Hepatocyte (in vitro differentiated cells): ENCODE results near the gene TIGD7. TPM values are rescaled to one million over a fixed set of nuclear protein-coding genes. Genes with fewer than 3 reads are reported as not detected.

ENCODE experiments used
- DNase-seq: peaks from one replicate; pipeline ENCODE4 v3.0.0-alpha.2; 2016; ENCODE audit warnings: low spot score
- H2AFZ ChIP-seq: fragments of 200-600 bp; sonication (generic); 2 replicates; pipeline ENCODE4 v1.6.0; 2016; ENCODE audit warnings: antibody characterized with exemption, mild to moderate bottlenecking
- H3K27ac ChIP-seq: fragments of 200-600 bp; sonication (generic); 2 replicates; pipeline ENCODE4 v1.5.1; 2016; ENCODE audit warnings: mild to moderate bottlenecking
- H3K27me3 ChIP-seq: fragments of 200-600 bp; sonication (generic); 2 replicates; pipeline ENCODE4 v1.6.1; 2016
- H3K36me3 ChIP-seq: fragments of 200-600 bp; sonication (generic); replicated peaks from 2 replicates; pipeline ENCODE4 v1.5.1; 2016; ENCODE audit warnings: low read depth; ENCODE audit not compliant: insufficient read depth
- H3K4me1 ChIP-seq: fragments of 200-600 bp; sonication (generic); 2 replicates; pipeline ENCODE4 v1.5.1; 2016; ENCODE audit warnings: mild to moderate bottlenecking, moderate library complexity; ENCODE audit not compliant: insufficient read depth
- H3K4me2 ChIP-seq: fragments of 200-600 bp; sonication (generic); 2 replicates; pipeline ENCODE4 v1.6.0; 2016
- H3K4me3 ChIP-seq: fragments of 200-600 bp; sonication (generic); 2 replicates; pipeline ENCODE4 v1.5.1; 2016; ENCODE audit warnings: mild to moderate bottlenecking
- H3K79me2 ChIP-seq: fragments of 200-600 bp; sonication (generic); 2 replicates; pipeline ENCODE4 v1.6.0; 2017; ENCODE audit warnings: mild to moderate bottlenecking
- H3K9me2 ChIP-seq: fragments of 200-600 bp; sonication (generic); replicated peaks from 2 replicates; pipeline ENCODE4 v1.6.0; 2017; ENCODE audit warnings: mild to moderate bottlenecking; ENCODE audit not compliant: insufficient read depth
- H3K9me3 ChIP-seq: fragments of 200-600 bp; sonication (generic); 2 replicates; pipeline ENCODE4 v1.5.1; 2016; ENCODE audit warnings: low read depth, mild to moderate bottlenecking
- H4K20me1 ChIP-seq: fragments of 200-600 bp; sonication (generic); 2 replicates; pipeline ENCODE4 v1.6.0; 2016; ENCODE audit warnings: mild to moderate bottlenecking; ENCODE audit not compliant: insufficient read depth, poor library complexity, severe bottlenecking
- CTCF ChIP-seq: fragments of 200-600 bp; sonication (generic); IDR thresholded peaks from 2 replicates; pipeline ENCODE4 v1.5.1; 2016; ENCODE audit warnings: antibody characterized with exemption, mild to moderate bottlenecking; ENCODE audit not compliant: poor library complexity
- EZH2 ChIP-seq: fragments of 200-600 bp; sonication (generic); IDR thresholded peaks from 2 replicates; pipeline ENCODE4 v1.6.1; 2016; ENCODE audit warnings: antibody characterized with exemption, mild to moderate bottlenecking, borderline replicate concordance
- EZH2phosphoT487 ChIP-seq: fragments of 200-600 bp; sonication (generic); IDR thresholded peaks from one replicate; pipeline ENCODE4 v1.6.1; 2018; ENCODE audit warnings: antibody characterized with exemption, mild to moderate bottlenecking, low read depth, moderate library complexity; ENCODE audit not compliant: unreplicated experiment, severe bottlenecking
- WGBS: methylation state at CpG from one replicate; pipeline ENCODE4 v1.1.6; 2016; ENCODE audit warnings: low lambda C conversion rate; ENCODE audit errors: missing lambda C conversion rate; 5-methylcytosine and 5-hydroxymethylcytosine counted together
- polyA plus RNA-seq: library from polyadenylated mRNA; unstranded; fragments of >200 nt; fragmentation: Nextera tagmentation; extraction: Ambion mirVana; gene quantifications from 2 replicates; pipeline ENCODE4 v1.2.1, GENCODE V29; 2016
- total RNA-seq: library from RNA; depleted of rRNA; stranded (reverse); fragments of >200 nt; gene quantifications from 2 replicates; pipeline ENCODE4 v1.2.3, GENCODE V29; 2014

Gene TIGD7
- total and polyA plus RNA-seq, 2 experiments from 2014 or later = 5.1 to 6.8 TPM

- Histone ChIP-seq H3K4me3 (no peak overlapping the region), H4K20me1 (no peaks in the 10 kb centered on the region), H3K36me3 (peaks cover 10% of the 10 kb centered on the region), H2AFZ (no peak overlapping the region), H3K27ac (no peak overlapping the region), H3K4me2 (no peak overlapping the region), H3K27me3 (no peaks in the 10 kb centered on the region), H3K79me2 (peaks cover 14% of the 10 kb centered on the region), H3K9me2 (no peaks in the 10 kb centered on the region), H3K4me1 (no peaks in the 10 kb centered on the region), H3K9me3 (peaks cover 41% of the 10 kb centered on the region)
- over 99% methylated on average over 27 of the region's 45 CpGs for WGBS
- TF ChIP-seq CTCF = no peak
- no peak for TF ChIP-seq EZH2phosphoT487
- no peak for TF ChIP-seq EZH2
- no peak for DNase-seq
Observed at GRCh38 chr16:3295209-3295608, 10.0 kb downstream of the TIGD7 start.

DNA sequence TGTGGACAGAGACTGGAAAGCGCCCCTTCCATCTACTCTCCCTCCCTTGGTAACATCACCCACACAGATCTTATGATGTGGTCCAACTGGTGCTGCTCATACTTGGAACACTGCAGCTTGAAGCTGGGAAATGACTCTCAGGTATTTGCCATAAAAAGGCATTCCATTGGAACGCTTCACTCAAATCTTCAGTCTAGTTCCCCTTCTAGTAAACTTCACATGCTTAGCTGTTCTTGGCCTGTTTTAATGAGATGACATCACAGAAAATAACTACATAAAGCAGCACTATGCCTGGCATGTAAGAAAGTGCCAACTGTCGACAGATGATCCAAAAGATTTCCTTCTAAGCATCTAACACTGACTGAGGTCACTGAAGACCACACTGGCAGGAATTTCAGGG, 12.6 kb downstream of the TIGD7 start:
- no peaks in the 10 kb centered on the region for H4K20me1 ChIP-seq
- H3K36me3 ChIP-seq = peaks cover 24% of the 10 kb centered on the region
- H3K27me3 ChIP-seq = no peaks in the 10 kb centered on the region
- TF ChIP-seq CTCF = no peak
- no peak for TF ChIP-seq EZH2phosphoT487
- no peak for TF ChIP-seq EZH2
- peaks cover 34% of the 10 kb centered on the region for H3K79me2 ChIP-seq
- H2AFZ ChIP-seq = no peak overlapping the region
- H3K27ac ChIP-seq = no peak overlapping the region
- 95% methylated on average over 3 of the region's 3 CpGs for WGBS
- H3K9me3 ChIP-seq = peaks cover 56% of the 10 kb centered on the region
- no peak overlapping the region for H3K4me2 ChIP-seq
- DNase-seq = no peak
- H3K9me2 ChIP-seq = no peaks in the 10 kb centered on the region
- no peaks in the 10 kb centered on the region for H3K4me1 ChIP-seq
- no peak overlapping the region for H3K4me3 ChIP-seq

DNA sequence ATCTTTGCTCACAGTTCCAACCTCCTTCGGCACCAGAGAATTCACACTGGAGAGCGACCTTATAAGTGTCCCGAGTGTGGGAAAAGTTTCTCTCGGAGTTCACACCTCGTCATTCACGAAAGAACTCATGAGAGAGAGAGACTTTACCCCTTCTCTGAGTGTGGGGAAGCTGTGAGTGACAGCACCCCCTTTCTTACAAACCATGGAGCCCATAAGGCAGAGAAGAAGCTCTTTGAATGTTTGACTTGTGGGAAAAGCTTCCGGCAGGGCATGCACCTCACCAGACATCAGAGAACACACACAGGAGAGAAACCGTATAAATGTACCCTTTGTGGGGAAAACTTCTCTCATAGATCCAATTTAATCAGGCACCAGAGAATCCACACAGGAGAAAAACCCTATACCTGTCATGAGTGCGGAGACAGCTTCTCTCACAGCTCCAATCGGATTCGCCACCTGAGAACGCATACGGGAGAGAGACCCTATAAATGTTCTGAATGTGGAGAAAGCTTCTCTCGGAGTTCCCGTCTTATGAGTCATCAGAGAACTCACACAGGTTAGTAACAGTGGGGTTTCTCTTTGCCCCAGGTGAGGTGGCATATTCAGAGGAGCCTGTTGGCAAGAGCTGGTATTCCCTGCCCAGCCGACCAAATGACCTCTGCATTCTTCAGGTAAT, 15.1 kb downstream of the TIGD7 start:
- no peak overlapping the region for H3K4me2 ChIP-seq

More for the DNA sequence above, 15.1 kb downstream of the TIGD7 start:
- Histone ChIP-seq H2AFZ (no peak overlapping the region), H3K27me3 (no peaks in the 10 kb centered on the region), H3K9me2 (no peaks in the 10 kb centered on the region), H3K79me2 (peaks cover 59% of the 10 kb centered on the region), H4K20me1 (no peaks in the 10 kb centered on the region), H3K9me3 (peaks cover 51% of the 10 kb centered on the region), H3K36me3 (peaks cover 24% of the 10 kb centered on the region), H3K27ac (no peak overlapping the region), H3K4me1 (no peaks in the 10 kb centered on the region), H3K4me3 (no peak overlapping the region)
- 98% methylated on average over 16 of the region's 16 CpGs for WGBS
- TF ChIP-seq EZH2 = no peak
- TF ChIP-seq CTCF = no peak
- TF ChIP-seq EZH2phosphoT487 = no peak
- DNase-seq = no peak
